ENCODE results near the gene FBXW7. TPM values are rescaled to one million over a fixed set of nuclear protein-coding genes. Genes with fewer than 3 reads are reported as not detected.

FBXW7 gene
- total and polyA plus RNA-seq, 2 of the 13 experiments (the other 11 are each of a cell fraction or from before 2014, with no cell fraction given), result 5.0 to 40.9 TPM

GRCh38 chr4:152564336-152564735 is 28.4 kb upstream of the FBXW7 start:
- TF ChIP-seq FIP1L1 (IDR thresholded peaks at IDR 0.05; ENCODE audit: borderline replicate concordance, insufficient read depth, low read depth, low read length), result no peak
- TF ChIP-seq CEBPB (IDR thresholded peaks at IDR 0.05; ENCODE audit: borderline replicate concordance, low read depth, low read length), result no peak
- no peak for TF ChIP-seq ZNF18 (CRISPR knock-in tag; IDR thresholded peaks at IDR 0.05; ENCODE audit: insufficient replicate concordance)
- TF ChIP-seq ZNF20 (CRISPR knock-in tag; IDR thresholded peaks at IDR 0.05), result no peak
- TF ChIP-seq MLXIP (CRISPR knock-in tag; IDR thresholded peaks at IDR 0.05; ENCODE audit: borderline replicate concordance), result no peak
- TF ChIP-seq GPN1 (CRISPR knock-in tag; IDR thresholded peaks at IDR 0.05; ENCODE audit: borderline replicate concordance), result no peak
- TF ChIP-seq BCL6 (CRISPR knock-in tag; IDR thresholded peaks at IDR 0.05), result no peak
- no peak for TF ChIP-seq AKAP8 (CRISPR knock-in tag; IDR thresholded peaks at IDR 0.05)
- H2AFZ ChIP-seq (ENCODE audit: low read length), result no peak overlapping the region
- in situ Hi-C loops (cut with HindIII; ENCODE audit: extremely low pct_ligation_motif_present, low pct_unique_long_range_greater_than_20kb), result no loop called here
- ChIA-PET POLR2A (no interaction called here), CTCF (ENCODE audit: low intra/inter-chr PET ratio, low total read pairs) (no interaction called here)
- H3K9ac ChIP-seq (ENCODE audit: insufficient read depth, low read depth, low read length), result no peak overlapping the region
- no peaks in the 10 kb centered on the region for H3K79me2 ChIP-seq (ENCODE audit: insufficient read depth, low read length)
- no peak for ATAC-seq
- DNase-seq (ENCODE audit: low spot score), result no peak
- no peaks in the 10 kb centered on the region for H3K4me1 ChIP-seq (ENCODE audit: insufficient read depth, low read length)
- 72% methylated on average over 3 of the region's 3 CpGs for WGBS (ENCODE audit: low lambda C conversion rate)
- intact Hi-C loops (cut with micrococcal nuclease; ENCODE audit: unreplicated experiment), result no loop called here
- no peak for FAIRE-seq
- H3K27me3 ChIP-seq (ENCODE audit: control insufficient read depth in 1 of 2, insufficient read depth in 2 of 2, low read length in 2 of 2), result peaks cover 0 to 3% of the 10 kb centered on the region in 2 experiments; a peak in 1 of 5 replicates
- no TSS peak for BruUV-seq (replicated peaks)
- H3K9me3 ChIP-seq (ENCODE audit: low read length), result no peaks in the 10 kb centered on the region
- H3K36me3 ChIP-seq (replicated peaks in 1 of 2; ENCODE audit: control insufficient read depth in 1 of 2, insufficient read depth in 2 of 2, low read length in 2 of 2), result no peaks in the 10 kb centered on the region
- H3K4me2 ChIP-seq (ENCODE audit: low read depth, low read length), result no peak overlapping the region
- no peaks in the 10 kb centered on the region for H4K20me1 ChIP-seq (ENCODE audit: insufficient read depth, low read length)
- H3K4me3 ChIP-seq (replicated peaks in 1 of 3; ENCODE audit: insufficient read depth in 1 of 3, low read depth in 2 of 3, low read length in 3 of 3), result no peak overlapping the region
- no peak overlapping the region for H3K27ac ChIP-seq (ENCODE audit: extremely low read length, insufficient read depth, low read length)

All from HepG2 (cell line).